ENCODE results near the gene NAV2. TPM values are rescaled to one million over a fixed set of nuclear protein-coding genes. Genes with fewer than 3 reads are reported as not detected.

The NAV2 gene
- total RNA-seq, 1 experiment from 2014 or later = 46.3 TPM

GRCh38 chr11:20162824-20163782 is 450.5 kb downstream of the NAV2 start:
- Histone ChIP-seq H2BK15ac (ENCODE audit: low read depth, low read length) (no peak overlapping the region), H2AK5ac (ENCODE audit: insufficient read length, low read length) (no peak overlapping the region), H4K5ac (ENCODE audit: insufficient read length, low read depth, low read length) (no peak overlapping the region), H3K56ac (ENCODE audit: insufficient read length, low read depth, low read length) (no peak overlapping the region), H4K91ac (ENCODE audit: insufficient read length, low read depth, low read length) (no peak overlapping the region), H2BK12ac (ENCODE audit: insufficient read length, low read depth, low read length) (no peak overlapping the region), H3K79me1 (ENCODE audit: insufficient read depth, low read depth, low read length, poor library complexity, severe bottlenecking) (no peaks in the 10 kb centered on the region), H3K23ac (ENCODE audit: insufficient read length, low read depth, low read length) (no peak overlapping the region), H2BK20ac (ENCODE audit: low read depth, low read length, poor library complexity, severe bottlenecking) (no peak overlapping the region), H3K4me1 (ENCODE audit: insufficient read depth, low read length) (peaks cover 4% of the 10 kb centered on the region; the same call in 1 of the 2 replicates), H3K4ac (ENCODE audit: low read depth, low read length) (no peak overlapping the region), H3K9me3 (ENCODE audit: control insufficient read depth, low read depth, low read length) (no peaks in the 10 kb centered on the region), H3K9ac (ENCODE audit: extremely low read depth, insufficient read length, low read length) (no peak overlapping the region), H3T11ph (ENCODE audit: low read length) (no peak overlapping the region), H2BK5ac (ENCODE audit: insufficient read length, low read length) (no peak overlapping the region), H4K8ac (replicated peaks; ENCODE audit: insufficient read length, low read depth, low read length) (no peak overlapping the region), H3K79me2 (ENCODE audit: insufficient read depth, low read length) (no peaks in the 10 kb centered on the region), H3K18ac (ENCODE audit: insufficient read length, low read depth, low read length) (no peak overlapping the region), H3K27ac (ENCODE audit: insufficient read length, low read depth, low read length) (no peak overlapping the region), H3K4me2 (ENCODE audit: insufficient read depth, insufficient read length, low read length) (peak overlapping the region; percentile 57), H2BK120ac (ENCODE audit: low read depth, low read length, poor library complexity, severe bottlenecking) (no peak overlapping the region), H2AFZ (ENCODE audit: low read length) (no peak overlapping the region), H3K27me3 (ENCODE audit: insufficient read depth, low read length) (peaks cover 89% of the 10 kb centered on the region), H3K23me2 (ENCODE audit: insufficient read length, low read depth, low read length, poor library complexity, severe bottlenecking) (peaks cover 8% of the 10 kb centered on the region), H4K20me1 (ENCODE audit: control insufficient read depth, insufficient read depth, insufficient read length) (peaks cover 6% of the 10 kb centered on the region), H3K14ac (ENCODE audit: insufficient read depth, low read length) (no peak overlapping the region)
- Mint-ChIP-seq H3K4me1 (peaks cover 69 to 87% of the 10 kb centered on the region in 2 experiments), H3K9me3 (peaks cover 0 to 4% of the 10 kb centered on the region in 2 experiments; a peak in 1 of 5 replicates), H3K27me3 (ENCODE audit: low read depth) (peaks cover 100% of the 10 kb centered on the region), H3K27ac (peak overlapping the region in 1 of 3 experiments; percentile 7; a peak in 1 of 7 replicates), H3K36me3 (ENCODE audit: insufficient read depth in 1 of 3, low read depth in 3 of 3) (no peaks in the 10 kb centered on the region; a peak in 2 of 7 replicates), H3K4me3 (peak overlapping the region; percentile 62 to 91)
- TF ChIP-seq, protein P1, sequence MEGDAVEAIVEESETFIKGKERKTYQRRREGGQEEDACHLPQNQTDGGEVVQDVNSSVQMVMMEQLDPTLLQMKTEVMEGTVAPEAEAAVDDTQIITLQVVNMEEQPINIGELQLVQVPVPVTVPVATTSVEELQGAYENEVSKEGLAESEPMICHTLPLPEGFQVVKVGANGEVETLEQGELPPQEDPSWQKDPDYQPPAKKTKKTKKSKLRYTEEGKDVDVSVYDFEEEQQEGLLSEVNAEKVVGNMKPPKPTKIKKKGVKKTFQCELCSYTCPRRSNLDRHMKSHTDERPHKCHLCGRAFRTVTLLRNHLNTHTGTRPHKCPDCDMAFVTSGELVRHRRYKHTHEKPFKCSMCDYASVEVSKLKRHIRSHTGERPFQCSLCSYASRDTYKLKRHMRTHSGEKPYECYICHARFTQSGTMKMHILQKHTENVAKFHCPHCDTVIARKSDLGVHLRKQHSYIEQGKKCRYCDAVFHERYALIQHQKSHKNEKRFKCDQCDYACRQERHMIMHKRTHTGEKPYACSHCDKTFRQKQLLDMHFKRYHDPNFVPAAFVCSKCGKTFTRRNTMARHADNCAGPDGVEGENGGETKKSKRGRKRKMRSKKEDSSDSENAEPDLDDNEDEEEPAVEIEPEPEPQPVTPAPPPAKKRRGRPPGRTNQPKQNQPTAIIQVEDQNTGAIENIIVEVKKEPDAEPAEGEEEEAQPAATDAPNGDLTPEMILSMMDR (conservative IDR thresholded peaks at IDR 0.05) = no peak
- no CpG with 5 or more reads among the region's 61 CpGs for WGBS (ENCODE audit: extremely low coverage, insufficient read length, low lambda C conversion rate)
- DNase-seq = peak; percentile 66
